HepG2 (cell line): Measurements from ENCODE around the gene SMAD6. TPM values are rescaled to one million over a fixed set of nuclear protein-coding genes. Genes with fewer than 3 reads are reported as not detected.
A peak's percentile ranks its signal among the peaks of the same experiment; 100 is the strongest.

Experiments used
- ARHGAP35 ChIP-seq: sonication (generic); formaldehyde crosslinking; IDR thresholded peaks from 2 replicates; pipeline ENCODE4 v1.9.0; 2022; ENCODE audit warnings: mild to moderate bottlenecking, inconsistent platforms, moderate library complexity, missing genetic modification reagents, borderline replicate concordance
- EEA1 ChIP-seq: sonication (generic); formaldehyde crosslinking; IDR thresholded peaks from 2 replicates; pipeline ENCODE4 v1.5.1; 2020; ENCODE audit warnings: mild to moderate bottlenecking, missing genetic modification reagents, borderline replicate concordance
- ETS1 ChIP-seq: sonication (generic); formaldehyde crosslinking; IDR thresholded peaks from 2 replicates; pipeline ENCODE4 v1.4.0; 2020; ENCODE audit warnings: missing genetic modification reagents
- GPN1 ChIP-seq: sonication (generic); formaldehyde crosslinking; IDR thresholded peaks from 2 replicates; pipeline ENCODE4 v1.5.1; 2020; ENCODE audit warnings: missing genetic modification reagents, borderline replicate concordance
- MAFF ChIP-seq: IDR thresholded peaks from 2 replicates; pipeline ENCODE4 v1.6.1; 2011; ENCODE audit warnings: low read depth, low read length, improper control_type of control experiment
- NCOA5 ChIP-seq: sonication (generic); formaldehyde crosslinking; IDR thresholded peaks from 2 replicates; pipeline ENCODE4 v1.4.0; 2020; ENCODE audit warnings: missing genetic modification reagents
- SPEN ChIP-seq: sonication (generic); formaldehyde crosslinking; IDR thresholded peaks from 2 replicates; pipeline ENCODE4 v1.5.1; 2020; ENCODE audit warnings: low read depth, mild to moderate bottlenecking, missing genetic modification reagents
- ZBTB21 ChIP-seq: sonication (generic); formaldehyde crosslinking; IDR thresholded peaks from 2 replicates; pipeline ENCODE4 v1.4.0; 2020; ENCODE audit warnings: missing genetic modification reagents
- ZNF121 ChIP-seq: sonication (generic); formaldehyde crosslinking; IDR thresholded peaks from 2 replicates; pipeline ENCODE4 v1.5.0; 2020; ENCODE audit warnings: mild to moderate bottlenecking, missing genetic modification reagents
- ZNF337 ChIP-seq: sonication (generic); formaldehyde crosslinking; IDR thresholded peaks from 2 replicates; pipeline ENCODE4 v1.5.1; 2020; ENCODE audit warnings: missing genetic modification reagents, low read depth, mild to moderate bottlenecking, borderline replicate concordance
- ZNF547 ChIP-seq: sonication (generic); formaldehyde crosslinking; IDR thresholded peaks from 2 replicates; pipeline ENCODE4 v1.5.1; 2020; ENCODE audit warnings: mild to moderate bottlenecking, missing genetic modification reagents
- ZNF550 ChIP-seq: sonication (generic); formaldehyde crosslinking; IDR thresholded peaks from 2 replicates; pipeline ENCODE4 v1.4.0; 2020; ENCODE audit warnings: mild to moderate bottlenecking, missing genetic modification reagents, borderline replicate concordance
- ZNF629 ChIP-seq: sonication (generic); formaldehyde crosslinking; conservative IDR thresholded peaks from 2 replicates; pipeline ENCODE4 v1.5.0; 2020; ENCODE audit warnings: missing genetic modification reagents
- ZNF703 ChIP-seq: sonication (generic); formaldehyde crosslinking; IDR thresholded peaks from 2 replicates; pipeline ENCODE4 v1.5.1; 2020; ENCODE audit warnings: missing genetic modification reagents, mild to moderate bottlenecking, moderate library complexity, borderline replicate concordance
- ZNF772 ChIP-seq: sonication (generic); formaldehyde crosslinking; IDR thresholded peaks from 2 replicates; pipeline ENCODE4 v1.5.0; 2020; ENCODE audit warnings: mild to moderate bottlenecking, missing genetic modification reagents
- ZSCAN5A ChIP-seq: sonication (generic); formaldehyde crosslinking; IDR thresholded peaks from 2 replicates; pipeline ENCODE4 v1.8.0; 2022; ENCODE audit warnings: mild to moderate bottlenecking, missing genetic modification reagents, borderline replicate concordance
- polyA plus RNA-seq, 8 experiments: library from polyadenylated mRNA; depleted of rRNA in 3 of 8; stranded (reverse) in 7 of 8; unstranded in 1 of 8; fragments of >200 nt; fragmentation: Illumina TruSeq in 4 of 8; extraction: Trizol in 4 of 8; gene quantifications; 2 replicates each; pipeline versions ENCODE4 v1.2.1 to v1.2.3, GENCODE V29; 2011 to 2016; ENCODE audit warnings: low read depth in 4 of 8, missing spikeins in 1 of 8, mixed read lengths in 1 of 8; ENCODE audit not compliant: insufficient read depth in 1 of 8
- total RNA-seq, 5 experiments: library from RNA; depleted of rRNA; stranded (reverse); fragments of >200 nt; fragmentation: Illumina TruSeq; extraction: Trizol; gene quantifications; 2 replicates each; pipeline ENCODE4 v1.2.3, GENCODE V29; 2016; ENCODE audit warnings: low read depth in 1 of 5
- TF ChIP-seq, protein P1 (sequence below): sonication (generic); formaldehyde crosslinking; IDR thresholded peaks from 2 replicates; pipeline ENCODE4 v1.4.0; 2020; ENCODE audit warnings: missing genetic modification reagents
- TF ChIP-seq, protein P2 (sequence below): sonication (generic); formaldehyde crosslinking; IDR thresholded peaks from 2 replicates; pipeline ENCODE4 v1.8.1; 2023; ENCODE audit warnings: missing genetic modification reagents, mild to moderate bottlenecking, borderline replicate concordance
- TF ChIP-seq, protein P3 (sequence below): sonication (generic); formaldehyde crosslinking; IDR thresholded peaks from 2 replicates; pipeline ENCODE4 v1.5.0; 2020; ENCODE audit warnings: mild to moderate bottlenecking, missing genetic modification reagents
- TF ChIP-seq, protein P4 (sequence below), 2 experiments: sonication (generic) in 1 of 2; formaldehyde crosslinking in 1 of 2; IDR thresholded peaks; 2 replicates each; pipeline versions ENCODE4 v1.5.1 to v1.6.1; 2011 to 2020; ENCODE audit warnings: borderline replicate concordance in 1 of 2, low read depth in 1 of 2, low read length in 1 of 2, mild to moderate bottlenecking in 1 of 2, missing genetic modification reagents in 1 of 2, moderate library complexity in 1 of 2

SMAD6 gene
- total and polyA plus RNA-seq, 2 of the 13 experiments (the other 11 are each of a cell fraction or from before 2014, with no cell fraction given): 3.3 to 4.4 TPM

DNA sequence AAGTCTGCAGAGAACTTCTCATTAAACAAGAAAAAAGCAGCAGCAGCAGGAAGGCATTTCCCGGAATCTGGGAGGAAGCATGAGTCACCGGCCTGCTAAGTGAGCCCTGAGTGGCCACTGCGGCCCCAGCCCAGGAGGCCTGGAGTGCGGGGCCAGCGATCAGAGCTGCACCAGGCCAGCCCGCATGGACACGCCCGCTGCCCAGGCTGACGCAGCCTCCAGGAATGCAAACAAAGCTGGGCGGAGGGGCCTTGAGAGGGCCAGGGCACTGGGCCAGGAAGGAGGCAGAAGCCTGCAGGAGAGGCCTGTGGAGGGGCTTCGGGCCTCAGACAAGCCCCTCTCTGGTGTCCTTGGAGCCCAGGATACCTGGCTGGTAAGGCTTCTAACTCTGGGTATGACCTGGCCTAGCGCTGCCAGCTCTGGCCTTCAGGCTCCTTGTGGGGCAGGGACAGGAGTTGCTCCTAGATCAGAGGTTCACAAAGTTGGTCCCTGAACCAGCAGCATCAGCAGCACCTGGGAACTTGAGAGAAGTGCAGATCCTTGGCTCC, 101.2 kb downstream of the SMAD6 start (continued):
- TF ChIP-seq ARHGAP35 (CRISPR knock-in tag) (no peak), ZNF547 (CRISPR knock-in tag) (no peak), ZNF703 (CRISPR knock-in tag) (no peak), MAFF (peak; percentile 26; the same call in 1 of the 2 replicates), EEA1 (no peak), ZBTB21 (CRISPR knock-in tag) (no peak), GPN1 (no peak), ZNF121 (CRISPR knock-in tag) (0 out of 2 replicates have a peak, but pooled peaks have one; percentile 30), ZNF772 (CRISPR knock-in tag) (peak; percentile 56; the same call in 1 of the 2 replicates), ZSCAN5A (CRISPR knock-in tag) (no peak), SPEN (CRISPR knock-in tag) (peak; percentile 85), ZNF550 (no peak), ETS1 (CRISPR knock-in tag) (no peak), NCOA5 (CRISPR knock-in tag) (no peak), ZNF337 (CRISPR knock-in tag) (no peak), ZNF629 (0 out of 2 replicates have a peak, but pooled peaks have one; percentile 20)
- TF ChIP-seq, protein P1, sequence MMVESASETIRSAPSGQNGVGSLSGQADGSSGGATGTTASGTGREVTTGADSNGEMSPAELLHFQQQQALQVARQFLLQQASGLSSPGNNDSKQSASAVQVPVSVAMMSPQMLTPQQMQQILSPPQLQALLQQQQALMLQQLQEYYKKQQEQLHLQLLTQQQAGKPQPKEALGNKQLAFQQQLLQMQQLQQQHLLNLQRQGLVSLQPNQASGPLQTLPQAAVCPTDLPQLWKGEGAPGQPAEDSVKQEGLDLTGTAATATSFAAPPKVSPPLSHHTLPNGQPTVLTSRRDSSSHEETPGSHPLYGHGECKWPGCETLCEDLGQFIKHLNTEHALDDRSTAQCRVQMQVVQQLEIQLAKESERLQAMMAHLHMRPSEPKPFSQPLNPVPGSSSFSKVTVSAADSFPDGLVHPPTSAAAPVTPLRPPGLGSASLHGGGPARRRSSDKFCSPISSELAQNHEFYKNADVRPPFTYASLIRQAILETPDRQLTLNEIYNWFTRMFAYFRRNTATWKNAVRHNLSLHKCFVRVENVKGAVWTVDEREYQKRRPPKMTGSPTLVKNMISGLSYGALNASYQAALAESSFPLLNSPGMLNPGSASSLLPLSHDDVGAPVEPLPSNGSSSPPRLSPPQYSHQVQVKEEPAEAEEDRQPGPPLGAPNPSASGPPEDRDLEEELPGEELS (CRISPR knock-in tag): peak; percentile 51
- TF ChIP-seq, protein P2, sequence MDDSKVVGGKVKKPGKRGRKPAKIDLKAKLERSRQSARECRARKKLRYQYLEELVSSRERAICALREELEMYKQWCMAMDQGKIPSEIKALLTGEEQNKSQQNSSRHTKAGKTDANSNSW (CRISPR knock-in tag): no peak
- TF ChIP-seq, protein P3, sequence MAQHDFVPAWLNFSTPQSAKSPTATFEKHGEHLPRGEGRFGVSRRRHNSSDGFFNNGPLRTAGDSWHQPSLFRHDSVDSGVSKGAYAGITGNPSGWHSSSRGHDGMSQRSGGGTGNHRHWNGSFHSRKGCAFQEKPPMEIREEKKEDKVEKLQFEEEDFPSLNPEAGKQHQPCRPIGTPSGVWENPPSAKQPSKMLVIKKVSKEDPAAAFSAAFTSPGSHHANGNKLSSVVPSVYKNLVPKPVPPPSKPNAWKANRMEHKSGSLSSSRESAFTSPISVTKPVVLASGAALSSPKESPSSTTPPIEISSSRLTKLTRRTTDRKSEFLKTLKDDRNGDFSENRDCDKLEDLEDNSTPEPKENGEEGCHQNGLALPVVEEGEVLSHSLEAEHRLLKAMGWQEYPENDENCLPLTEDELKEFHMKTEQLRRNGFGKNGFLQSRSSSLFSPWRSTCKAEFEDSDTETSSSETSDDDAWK (CRISPR knock-in tag): no peak
- TF ChIP-seq, protein P4, sequence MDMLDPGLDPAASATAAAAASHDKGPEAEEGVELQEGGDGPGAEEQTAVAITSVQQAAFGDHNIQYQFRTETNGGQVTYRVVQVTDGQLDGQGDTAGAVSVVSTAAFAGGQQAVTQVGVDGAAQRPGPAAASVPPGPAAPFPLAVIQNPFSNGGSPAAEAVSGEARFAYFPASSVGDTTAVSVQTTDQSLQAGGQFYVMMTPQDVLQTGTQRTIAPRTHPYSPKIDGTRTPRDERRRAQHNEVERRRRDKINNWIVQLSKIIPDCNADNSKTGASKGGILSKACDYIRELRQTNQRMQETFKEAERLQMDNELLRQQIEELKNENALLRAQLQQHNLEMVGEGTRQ (IDR thresholded peaks at IDR 0.05; ENCODE audit: low read depth, low read length): no peak
- TF ChIP-seq, protein P4 (CRISPR knock-in tag; IDR thresholded peaks at IDR 0.05; ENCODE audit: borderline replicate concordance): no peak
